ENCODE data around the gene ENPP3.

Gene ENPP3

DNA sequence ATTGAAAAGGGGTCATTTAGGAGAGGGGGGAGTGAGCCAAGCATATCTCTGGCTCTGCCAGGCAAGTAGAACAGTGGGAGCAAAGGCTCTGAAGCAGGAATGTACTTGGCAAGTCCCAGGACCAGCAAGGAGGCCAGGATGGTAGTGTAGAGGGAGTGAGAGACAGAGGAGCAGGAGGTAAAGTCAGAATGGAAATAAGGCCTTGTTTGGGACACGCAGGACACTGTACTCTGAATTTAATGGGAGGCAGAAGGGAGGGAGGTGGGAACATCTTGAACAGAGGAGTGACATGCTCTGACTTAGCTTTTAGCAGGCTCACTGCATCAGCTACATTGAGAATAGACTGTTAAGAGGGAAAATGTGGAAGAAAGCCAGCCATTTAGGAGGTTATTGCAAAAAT lies 133.7 kb downstream of the ENPP3 start:
- no peak for DNase-seq

DNA sequence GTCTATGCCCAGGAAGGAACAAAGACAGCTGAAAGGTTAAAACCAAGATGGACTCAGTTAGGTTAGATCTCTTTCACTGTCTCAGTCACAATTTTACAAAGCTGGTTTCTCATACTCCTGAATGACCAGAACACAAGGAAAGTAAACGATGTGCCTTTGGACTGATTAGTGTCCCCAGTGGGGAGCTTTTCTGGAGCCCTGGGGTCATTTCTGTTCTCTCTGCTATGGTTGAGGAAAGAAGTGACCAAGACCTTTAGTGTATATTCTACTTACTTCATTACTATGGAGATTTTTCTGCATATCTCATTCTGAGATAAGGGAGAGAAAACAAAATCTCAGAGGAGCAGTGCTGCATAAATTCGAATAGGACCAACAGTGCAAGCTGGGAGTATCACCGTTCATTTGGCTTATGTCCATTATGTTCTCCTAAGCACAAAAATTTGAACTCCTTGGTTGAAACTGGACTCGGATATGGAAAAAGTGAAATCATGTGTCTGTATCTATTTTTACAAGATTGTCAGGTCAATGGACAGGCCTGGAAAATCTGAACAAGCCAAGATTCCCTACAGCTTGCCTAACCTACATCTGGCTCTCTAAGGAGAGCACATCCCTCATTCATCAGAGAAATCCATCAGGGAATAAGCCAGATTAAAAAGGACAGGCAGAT lies 136.3 kb downstream of the ENPP3 start:
- no peak for DNase-seq

DNA sequence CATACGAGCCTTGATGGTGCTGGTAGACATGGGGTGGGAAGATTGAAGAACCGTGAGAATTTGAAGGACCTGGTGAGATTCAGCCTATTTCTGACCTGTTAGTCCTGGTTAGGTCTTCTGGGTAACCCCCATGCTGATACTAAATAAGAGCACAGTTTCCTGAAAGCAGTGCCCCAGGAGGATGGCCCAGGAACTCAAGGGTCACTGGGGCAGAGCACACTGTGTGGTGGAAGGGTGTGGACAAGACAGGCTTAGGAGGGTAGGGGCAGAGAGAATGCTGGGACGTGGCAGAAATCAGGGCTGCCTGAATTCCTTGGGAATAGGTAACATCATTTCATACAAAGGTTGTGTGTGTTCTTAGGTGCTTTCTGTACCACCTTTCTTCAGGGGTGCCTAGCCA lies 138.8 kb downstream of the ENPP3 start:
- DNase-seq = no peak

DNA sequence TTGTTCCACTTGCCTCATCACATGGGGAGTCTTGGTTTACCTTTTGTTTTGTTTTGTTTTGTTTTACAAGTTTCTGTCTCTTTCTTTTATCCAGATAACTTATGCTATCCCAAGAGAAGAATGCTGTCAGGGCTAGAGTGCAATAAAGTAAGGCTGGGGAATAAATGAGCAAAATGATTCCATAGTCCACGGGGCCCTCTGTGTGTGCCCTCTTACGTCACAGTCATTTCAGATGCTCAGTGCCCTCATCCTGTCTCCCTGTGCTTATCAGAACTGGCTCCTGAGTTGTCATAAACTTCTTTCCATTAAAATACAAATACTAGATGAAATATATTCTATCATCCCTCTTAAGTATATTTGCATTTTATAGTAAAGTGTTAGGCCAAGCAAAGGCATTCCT lies 139.9 kb downstream of the ENPP3 start:
- DNase-seq = no peak

DNA sequence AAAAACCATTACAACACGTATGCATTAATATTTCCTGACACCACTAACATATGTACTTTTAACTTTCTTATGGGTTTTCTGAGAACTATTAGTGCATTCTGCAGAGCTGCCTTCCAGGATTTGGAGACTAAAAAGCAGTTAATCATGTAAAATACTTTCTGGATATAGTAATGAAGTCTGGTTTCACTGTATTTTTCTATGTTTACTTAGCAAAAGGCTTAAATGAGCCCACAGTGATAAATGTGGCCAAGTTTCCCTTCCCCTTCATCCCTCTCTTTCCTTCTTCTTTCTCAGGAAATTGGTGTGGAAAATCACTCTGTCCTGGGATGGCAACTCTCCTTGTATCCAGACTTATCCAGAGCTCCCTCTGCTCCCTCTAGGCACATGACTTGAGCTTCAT lies 141.1 kb downstream of the ENPP3 start:
- DNase-seq = no peak

DNA sequence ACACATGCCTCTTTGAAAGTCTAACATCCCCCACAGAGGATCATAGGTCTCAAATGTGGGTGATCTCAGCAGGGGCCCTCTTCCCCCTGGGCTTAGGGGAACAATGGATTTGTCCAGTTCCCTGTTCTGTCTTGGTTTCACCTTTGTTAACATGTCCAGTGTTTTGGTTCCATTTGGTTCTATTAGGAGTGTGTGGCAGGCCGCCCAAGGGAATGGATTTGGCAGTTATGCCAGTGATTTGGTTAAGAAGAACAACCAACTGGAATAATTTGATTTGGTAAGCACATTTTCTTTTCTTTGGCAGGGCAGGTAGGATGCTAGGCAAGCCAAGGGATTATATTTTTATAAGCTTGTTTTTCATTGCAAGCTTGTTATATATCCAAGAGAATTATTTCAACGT lies 142.2 kb downstream of the ENPP3 start:
- no peak for DNase-seq

DNA sequence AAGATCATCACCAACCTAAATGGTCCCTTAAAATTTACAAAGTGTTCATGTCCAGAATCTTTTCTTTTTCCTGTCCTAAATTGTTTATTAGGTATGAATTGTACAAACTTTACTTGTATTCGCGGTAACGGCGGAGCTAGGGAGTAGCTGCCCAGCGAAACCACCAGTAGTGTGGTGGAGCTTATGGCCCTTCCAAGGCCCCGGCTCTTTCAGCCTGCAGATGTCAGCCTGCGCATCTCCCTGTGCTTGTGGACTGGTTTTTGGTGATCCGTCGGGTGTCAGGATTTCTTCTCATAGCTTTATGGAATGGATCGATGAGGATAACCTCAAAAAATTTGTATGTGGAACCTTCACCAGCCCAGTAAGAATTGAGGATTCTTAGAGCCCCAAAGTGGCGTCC lies 143.5 kb downstream of the ENPP3 start:
- DNase-seq = no peak

DNA sequence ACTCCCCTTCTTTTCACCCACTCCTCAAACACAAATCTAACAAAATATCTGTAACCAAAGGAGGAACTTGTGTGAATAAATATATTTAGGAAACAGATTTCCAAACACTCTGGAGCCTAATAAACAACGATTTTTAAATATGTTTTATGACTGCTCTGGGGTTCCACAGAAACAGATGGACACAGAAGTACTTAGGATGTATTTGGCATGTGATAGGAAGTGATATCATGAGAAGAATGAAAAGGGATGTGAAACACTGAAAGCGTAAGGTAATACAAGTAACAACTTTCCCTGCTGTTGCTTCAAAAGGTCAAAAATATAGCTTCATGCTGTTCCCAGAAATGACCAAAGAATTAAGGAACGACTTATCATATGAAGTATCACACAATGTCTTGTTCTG lies 144.6 kb downstream of the ENPP3 start:
- DNase-seq = no peak

DNA sequence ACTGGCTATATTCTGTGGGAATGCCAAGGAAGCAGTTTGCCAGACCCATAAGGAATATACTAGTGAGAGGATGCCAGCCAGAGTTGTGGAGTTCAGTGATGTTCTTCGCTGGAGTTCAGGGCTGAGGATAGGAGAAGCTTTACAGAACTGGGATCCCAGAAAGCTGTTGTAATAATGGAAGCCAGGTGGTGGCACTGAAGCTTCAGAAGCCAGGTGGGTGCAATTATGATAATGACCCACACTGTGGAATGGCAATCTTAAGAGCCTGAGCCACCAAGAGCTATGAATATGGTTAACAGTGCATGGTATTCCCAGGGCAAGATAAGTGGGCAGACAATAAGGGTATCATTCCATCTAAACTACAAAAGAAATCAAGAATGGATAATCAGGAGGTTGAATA lies 145.7 kb downstream of the ENPP3 start:
- DNase-seq = no peak

DNA sequence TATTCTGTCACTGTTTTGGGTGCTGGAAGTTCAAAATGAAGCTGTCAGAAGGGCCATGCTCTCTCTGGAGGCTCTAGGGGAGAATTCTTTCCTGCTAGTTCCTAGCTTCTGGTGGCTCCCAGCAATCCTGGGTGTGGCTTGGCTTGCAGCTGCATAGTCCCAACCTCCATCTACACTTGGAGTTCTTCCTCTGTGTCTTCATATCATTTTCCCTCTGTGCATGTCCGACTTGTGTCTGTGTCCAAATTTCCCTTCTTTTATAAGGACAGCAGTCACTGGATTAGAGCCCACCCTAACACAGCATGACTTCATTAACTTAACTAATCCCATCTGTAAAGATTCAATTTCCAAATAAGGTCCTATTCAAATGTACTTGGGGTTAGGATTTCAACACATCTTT lies 147.5 kb downstream of the ENPP3 start:
- DNase-seq = no peak

DNA sequence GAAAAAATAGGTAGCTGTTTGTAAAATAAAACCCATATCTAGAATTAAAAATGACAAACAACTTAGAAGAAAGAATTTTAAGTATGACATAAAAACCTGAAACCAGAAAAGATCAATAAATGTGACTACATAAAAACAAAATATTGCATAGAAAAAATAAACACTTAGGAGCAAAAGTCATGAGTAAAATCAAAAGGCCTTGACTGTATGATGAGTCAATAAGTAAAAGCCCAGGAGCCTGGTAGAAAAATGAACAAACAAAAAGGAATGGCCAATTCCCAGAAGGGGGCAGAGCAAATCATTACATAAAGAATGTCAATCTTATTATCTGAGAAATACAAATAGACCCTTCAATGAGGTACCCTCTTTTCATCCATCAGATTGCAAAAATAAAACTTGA lies 150.0 kb downstream of the ENPP3 start:
- no peak for DNase-seq

DNA sequence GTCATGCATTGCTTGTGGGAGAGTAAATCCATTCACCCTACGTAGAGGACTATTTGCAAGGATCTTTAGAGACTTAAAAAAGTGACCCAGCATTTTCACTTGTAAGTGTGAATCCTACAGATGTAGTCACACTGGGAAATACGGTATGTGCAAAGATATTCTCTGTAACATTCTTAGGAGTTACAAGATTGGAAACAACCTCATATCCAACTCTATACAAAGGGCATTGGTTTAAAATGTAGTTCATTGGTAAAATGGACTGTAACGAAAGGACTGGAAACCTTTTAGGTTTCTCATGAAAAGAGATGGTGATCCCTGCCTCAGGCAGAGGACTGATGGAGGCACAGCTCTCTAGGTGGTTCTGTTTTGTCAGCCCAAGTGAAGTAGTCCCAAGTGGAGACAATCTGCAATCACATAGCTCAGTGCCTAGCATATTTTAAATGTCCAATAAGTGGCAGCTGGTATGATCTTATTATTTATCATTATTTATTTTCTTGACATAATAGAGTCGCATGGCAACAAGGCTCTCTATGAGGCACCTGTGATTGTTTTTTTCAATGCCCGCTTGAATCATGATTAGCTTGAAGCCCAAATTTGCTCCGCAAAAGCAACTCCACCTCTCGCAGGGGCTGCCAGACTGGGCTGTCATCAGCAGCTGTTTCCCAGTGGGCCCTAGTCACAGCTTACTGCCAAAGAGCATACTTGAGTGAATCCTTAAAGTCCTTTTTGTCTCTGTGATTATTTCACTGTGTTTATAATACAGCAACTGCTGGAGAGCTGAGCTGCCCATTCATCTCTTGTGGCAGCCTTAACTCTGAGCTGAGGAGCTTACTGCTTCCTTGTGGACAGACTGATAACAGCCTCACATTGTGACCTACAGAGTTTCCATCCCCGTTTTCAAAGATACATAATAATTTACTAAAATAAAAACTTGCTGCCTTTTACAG lies 150.9 kb downstream of the ENPP3 start:
- no peak for DNase-seq

DNA sequence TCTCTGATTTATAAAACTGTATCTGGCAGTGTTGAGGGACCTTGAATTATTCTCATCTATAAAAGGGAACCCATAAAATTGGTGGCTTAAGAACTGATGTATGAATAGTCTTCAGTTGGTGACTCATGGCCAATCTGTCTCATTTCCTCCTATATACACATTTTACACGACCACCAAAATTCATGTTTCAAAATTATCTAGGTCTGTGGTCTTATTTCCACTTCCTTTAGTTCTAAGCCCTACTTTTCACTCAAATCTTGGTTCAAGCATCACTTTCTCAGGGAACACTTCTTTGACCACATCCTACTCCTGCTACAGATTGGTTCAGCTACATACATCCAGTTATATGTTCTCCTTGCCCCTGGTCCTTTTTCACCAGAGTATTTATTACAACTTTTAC lies 152.1 kb downstream of the ENPP3 start:
- DNase-seq = no peak

DNA sequence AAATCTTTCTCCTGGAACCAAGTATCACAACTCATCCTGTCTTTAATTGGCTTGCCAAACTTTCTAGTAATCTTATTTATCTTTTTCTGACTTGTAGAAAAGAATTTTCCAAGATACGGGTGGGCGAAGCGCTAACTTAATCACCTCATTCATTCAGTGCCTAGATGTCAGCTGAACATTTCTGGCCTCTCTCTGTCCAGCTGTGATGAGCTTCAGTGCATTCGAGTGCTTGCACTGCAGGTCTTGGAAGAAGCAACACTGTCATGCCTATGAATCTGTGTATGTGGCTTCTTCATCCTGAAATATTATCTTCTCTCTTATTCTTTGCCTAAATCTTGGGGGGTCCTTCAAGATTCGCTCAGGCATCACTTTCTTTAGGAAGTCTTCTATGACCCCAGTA lies 154.4 kb downstream of the ENPP3 start:
- DNase-seq = no peak

DNA sequence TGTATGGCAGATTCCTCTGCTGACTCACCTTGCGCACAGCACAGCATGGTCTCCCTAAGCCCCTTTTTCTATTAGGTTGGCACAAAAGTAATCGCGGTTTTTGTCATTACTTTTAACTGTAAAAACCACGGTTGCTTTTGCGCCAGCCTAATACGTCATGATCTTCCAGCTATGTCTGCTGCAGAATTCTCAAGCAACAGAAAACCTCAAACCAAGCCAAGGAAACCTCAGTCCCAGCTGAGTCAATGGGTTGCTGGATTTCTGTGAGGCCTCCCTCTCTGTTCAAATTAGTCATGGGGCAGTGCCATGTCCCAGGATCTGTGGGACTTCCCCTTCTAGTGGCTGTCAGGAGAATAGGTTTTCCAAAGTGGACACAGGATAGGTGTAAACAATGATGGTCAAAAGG lies 155.0 kb downstream of the ENPP3 start:
- DNase-seq = no peak

DNA sequence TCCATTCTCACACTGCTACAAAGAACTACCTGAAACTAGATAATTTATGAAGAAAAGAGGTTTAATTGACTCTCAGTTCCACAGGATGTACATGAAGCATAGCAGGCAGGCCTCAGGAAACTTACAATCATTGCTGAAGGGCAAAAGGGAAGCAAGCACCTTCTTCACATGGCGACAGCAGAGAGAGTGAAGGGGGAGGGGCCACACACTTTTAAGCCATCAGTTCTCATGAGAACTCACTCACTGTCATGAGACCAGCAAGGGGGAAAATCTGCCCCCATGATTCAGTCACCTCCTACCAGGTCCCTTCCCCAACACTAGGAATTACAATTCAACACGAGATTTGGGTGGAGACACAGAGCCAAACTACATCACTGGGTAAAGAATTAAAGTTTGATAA lies 158.3 kb downstream of the ENPP3 start:
- DNase-seq = no peak

Measured in SIG-M5 (cell line).